Mesendoderm (in vitro differentiated cells): ENCODE measurements around the gene CACNA1S.

ENCODE experiments used
- DNase-seq: peaks from one replicate; pipeline ENCODE4 v3.0.0; 2013
- H2AK5ac ChIP-seq: 2 replicates; pipeline ENCODE4 v1.6.1; 2013; ENCODE audit warnings: low read length, inconsistent platforms
- H2BK120ac ChIP-seq: 2 replicates; pipeline ENCODE4 v1.6.1; 2013; ENCODE audit warnings: low read depth, mild to moderate bottlenecking, low read length, moderate library complexity, mixed read lengths
- H2BK15ac ChIP-seq: replicated peaks from 2 replicates; pipeline ENCODE4 v1.6.1; 2013; ENCODE audit warnings: low read depth, mild to moderate bottlenecking, moderate library complexity
- H2BK5ac ChIP-seq: 2 replicates; pipeline ENCODE4 v1.6.1; 2013; ENCODE audit warnings: low read length, inconsistent platforms
- H3K18ac ChIP-seq: 2 replicates; pipeline ENCODE4 v1.6.1; 2013; ENCODE audit warnings: mild to moderate bottlenecking, low read length, mixed read lengths
- H3K23ac ChIP-seq: one replicate; pipeline ENCODE4 v1.6.1; 2013; ENCODE audit warnings: low read length
- H3K27ac ChIP-seq: 2 replicates; pipeline ENCODE4 v1.5.1; 2013; ENCODE audit warnings: low read depth, mild to moderate bottlenecking, inconsistent platforms, low read length, moderate library complexity
- H3K27me3 ChIP-seq: 2 replicates; pipeline ENCODE4 v1.6.1; 2013; ENCODE audit warnings: low read length, control low read depth, mild to moderate bottlenecking, inconsistent platforms; ENCODE audit not compliant: insufficient read depth, poor library complexity
- H3K36me3 ChIP-seq: 2 replicates; pipeline ENCODE4 v1.6.1; 2013; ENCODE audit warnings: low read length, inconsistent platforms; ENCODE audit not compliant: control insufficient read depth, insufficient read depth
- H3K4ac ChIP-seq: one replicate; pipeline ENCODE4 v1.6.1; 2013; ENCODE audit warnings: low read depth, mild to moderate bottlenecking, low read length, moderate library complexity
- H3K4me1 ChIP-seq: 2 replicates; pipeline ENCODE4 v1.6.1; 2013; ENCODE audit warnings: low read depth, low read length, inconsistent platforms; ENCODE audit not compliant: control insufficient read depth
- H3K4me2 ChIP-seq: 2 replicates; pipeline ENCODE4 v1.6.1; 2013; ENCODE audit warnings: low read length
- H3K4me3 ChIP-seq: 2 replicates; pipeline ENCODE4 v1.5.1; 2013; ENCODE audit warnings: mild to moderate bottlenecking, low read length
- H3K56ac ChIP-seq: one replicate; pipeline ENCODE4 v1.6.1; 2013; ENCODE audit warnings: low read length
- H3K79me1 ChIP-seq: 2 replicates; pipeline ENCODE4 v1.6.1; 2013; ENCODE audit warnings: low read length, inconsistent platforms
- H3K79me2 ChIP-seq: 2 replicates; pipeline ENCODE4 v1.6.1; 2013; ENCODE audit warnings: mild to moderate bottlenecking, low read length; ENCODE audit not compliant: control insufficient read depth, insufficient read depth
- H3K9ac ChIP-seq: 2 replicates; pipeline ENCODE4 v1.6.1; 2013; ENCODE audit warnings: low read length, inconsistent platforms
- H4K5ac ChIP-seq: one replicate; pipeline ENCODE4 v1.6.1; 2013; ENCODE audit warnings: low read length
- H4K8ac ChIP-seq: one replicate; pipeline ENCODE4 v1.6.1; 2013; ENCODE audit warnings: low read depth, mild to moderate bottlenecking, control low read depth, low read length, moderate library complexity
- WGBS: extraction: QIAGEN DNeasy Blood & Tissue Kit; methylation state at CpG from one replicate; pipeline ENCODE4 v1.1.7; 2013; ENCODE audit warnings: low lambda C conversion rate, missing lambda C conversion rate; ENCODE audit not compliant: insufficient coverage; ENCODE audit errors: extremely low coverage; 5-methylcytosine and 5-hydroxymethylcytosine counted together

The CACNA1S gene

DNA sequence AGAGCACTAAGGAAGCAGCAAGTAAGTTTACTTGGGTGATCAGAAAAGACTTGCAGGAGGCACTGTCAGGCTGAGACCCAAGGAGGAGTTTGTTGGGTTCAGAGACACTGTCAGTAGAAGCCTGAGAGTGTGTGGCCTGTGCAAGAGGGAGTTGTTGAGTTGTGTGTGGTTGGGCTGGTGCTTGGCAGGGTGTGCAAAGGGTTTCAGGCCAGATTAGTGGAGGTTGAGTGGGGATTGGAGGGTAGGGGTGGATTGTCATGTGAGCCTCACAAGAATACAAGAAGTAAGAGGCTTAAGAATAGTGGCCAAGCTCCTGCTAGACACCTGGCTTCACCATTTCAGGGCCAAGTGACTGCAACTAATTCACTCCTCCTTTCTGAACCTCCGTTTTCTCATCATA, 79.8 kb downstream of the CACNA1S start:
- no CpG with 5 or more reads among the region's 1 CpG for WGBS
- Histone ChIP-seq H3K36me3 (no peaks in the 10 kb centered on the region), H2BK120ac (no peak overlapping the region), H3K4ac (no peak overlapping the region), H4K5ac (no peak overlapping the region), H2BK15ac (no peak overlapping the region), H3K79me2 (no peaks in the 10 kb centered on the region), H3K4me2 (no peak overlapping the region), H3K4me1 (no peaks in the 10 kb centered on the region), H3K18ac (no peak overlapping the region), H4K8ac (no peak overlapping the region), H2AK5ac (no peak overlapping the region), H2BK5ac (no peak overlapping the region), H3K9ac (no peak overlapping the region), H3K79me1 (no peaks in the 10 kb centered on the region), H3K27me3 (no peaks in the 10 kb centered on the region), H3K27ac (no peak overlapping the region), H3K23ac (no peak overlapping the region), H3K56ac (no peak overlapping the region), H3K4me3 (no peak overlapping the region)
- no peak for DNase-seq

DNA sequence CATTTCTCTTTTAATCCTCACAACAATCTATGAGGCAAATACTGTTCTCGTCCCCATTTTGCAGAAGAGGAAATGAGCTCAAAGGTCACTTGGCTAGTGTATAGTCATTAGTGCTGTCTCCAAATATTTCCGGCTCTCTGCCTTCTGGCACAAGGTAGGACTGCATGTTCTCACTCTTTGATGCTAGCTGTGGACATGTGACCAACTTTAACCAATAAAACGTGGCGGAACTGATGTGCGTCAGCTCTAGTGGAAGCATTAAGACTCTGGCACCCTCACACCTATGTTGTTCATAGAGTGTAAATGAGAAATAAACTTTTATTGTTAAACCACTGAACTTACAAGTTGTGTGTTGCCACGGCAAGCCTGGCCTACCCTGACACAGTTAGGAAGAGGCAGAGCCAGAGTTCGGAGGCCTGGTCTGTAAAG, 83.8 kb downstream of the CACNA1S start:
- no CpG with 5 or more reads among the region's 7 CpGs for WGBS
- DNase-seq: no peak

DNA sequence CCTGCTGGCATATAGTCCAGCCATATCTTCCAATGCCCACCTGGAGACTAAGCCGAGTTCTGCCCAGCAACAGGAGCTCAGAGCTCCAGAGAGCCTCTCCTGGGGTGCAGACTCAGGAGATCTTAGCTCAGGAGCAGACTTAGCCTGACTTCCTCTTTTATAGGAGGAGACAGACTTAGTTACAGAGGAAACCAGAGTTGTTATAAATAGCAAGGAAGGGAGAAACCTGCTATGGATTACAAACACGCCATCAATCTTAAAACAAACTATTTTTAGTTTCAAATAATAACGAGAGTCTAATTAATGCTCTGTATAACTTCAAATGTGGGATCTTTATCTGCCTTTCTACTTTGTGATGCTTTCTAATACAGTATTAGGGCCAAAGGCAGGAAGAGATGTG, 85.4 kb downstream of the CACNA1S start:
- H3K56ac ChIP-seq: no peak overlapping the region
- no CpG with 5 or more reads among the region's 3 CpGs for WGBS
- no peak overlapping the region for H4K8ac ChIP-seq
- H3K36me3 ChIP-seq: no peaks in the 10 kb centered on the region
- no peak overlapping the region for H2AK5ac ChIP-seq
- no peak overlapping the region for H2BK5ac ChIP-seq
- peaks cover 14% of the 10 kb centered on the region for H3K4me1 ChIP-seq
- H3K23ac ChIP-seq: no peak overlapping the region
- no peak overlapping the region for H3K18ac ChIP-seq
- no peak overlapping the region for H2BK15ac ChIP-seq
- no peak overlapping the region for H3K9ac ChIP-seq
- H3K4me3 ChIP-seq: no peak overlapping the region
- no peaks in the 10 kb centered on the region for H3K79me2 ChIP-seq
- H3K27me3 ChIP-seq: no peaks in the 10 kb centered on the region
- no peak overlapping the region for H4K5ac ChIP-seq
- H3K4ac ChIP-seq: no peak overlapping the region
- H3K4me2 ChIP-seq: no peak overlapping the region
- DNase-seq: no peak
- no peak overlapping the region for H2BK120ac ChIP-seq
- H3K27ac ChIP-seq: no peak overlapping the region
- no peaks in the 10 kb centered on the region for H3K79me1 ChIP-seq

More for the DNA sequence above, 83.8 kb downstream of the CACNA1S start:
- Histone ChIP-seq H3K4me2 (no peak overlapping the region), H3K4me3 (no peak overlapping the region), H3K27ac (no peak overlapping the region), H3K9ac (no peak overlapping the region), H3K23ac (no peak overlapping the region), H3K56ac (no peak overlapping the region), H2BK5ac (no peak overlapping the region), H3K18ac (no peak overlapping the region), H3K4me1 (peaks cover 12% of the 10 kb centered on the region), H2AK5ac (no peak overlapping the region), H3K36me3 (no peaks in the 10 kb centered on the region), H3K27me3 (no peaks in the 10 kb centered on the region), H3K4ac (no peak overlapping the region), H2BK15ac (no peak overlapping the region), H2BK120ac (no peak overlapping the region), H4K8ac (no peak overlapping the region), H3K79me1 (no peaks in the 10 kb centered on the region), H4K5ac (no peak overlapping the region), H3K79me2 (no peaks in the 10 kb centered on the region)

DNA sequence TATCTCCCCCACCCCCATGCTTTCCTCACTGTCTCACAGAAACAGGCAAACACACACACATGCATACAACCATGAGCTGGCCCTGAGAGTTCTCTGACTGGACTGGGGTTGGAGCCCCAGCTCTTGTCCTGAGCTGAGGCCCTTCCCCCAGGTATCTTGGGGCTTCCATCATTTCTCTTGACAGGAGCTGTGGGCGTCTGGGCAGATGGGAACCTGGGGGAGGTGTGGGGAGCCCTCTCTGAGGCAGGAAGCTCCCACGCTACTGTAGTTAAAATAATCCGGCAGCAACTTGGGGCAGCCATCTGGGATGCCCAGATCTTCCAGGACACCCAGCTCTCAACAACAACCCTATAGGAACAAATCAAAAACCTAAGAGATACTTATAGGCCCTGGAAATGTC, 86.0 kb downstream of the CACNA1S start:
- no peaks in the 10 kb centered on the region for H3K36me3 ChIP-seq
- H2BK5ac ChIP-seq: no peak overlapping the region
- no peak overlapping the region for H3K27ac ChIP-seq
- H3K23ac ChIP-seq: no peak overlapping the region
- no peak overlapping the region for H3K4me3 ChIP-seq
- H3K79me2 ChIP-seq: no peaks in the 10 kb centered on the region
- H2BK15ac ChIP-seq: no peak overlapping the region
- no peaks in the 10 kb centered on the region for H3K27me3 ChIP-seq
- H3K9ac ChIP-seq: no peak overlapping the region
- WGBS: no CpG with 5 or more reads among the region's 3 CpGs
- H3K4me1 ChIP-seq: peaks cover 17% of the 10 kb centered on the region
- no peak overlapping the region for H2AK5ac ChIP-seq
- no peak for DNase-seq
- no peak overlapping the region for H3K56ac ChIP-seq
- no peak overlapping the region for H4K8ac ChIP-seq
- H3K4me2 ChIP-seq: no peak overlapping the region
- no peak overlapping the region for H4K5ac ChIP-seq
- H3K79me1 ChIP-seq: no peaks in the 10 kb centered on the region
- no peak overlapping the region for H3K4ac ChIP-seq
- no peak overlapping the region for H2BK120ac ChIP-seq
- H3K18ac ChIP-seq: no peak overlapping the region

GRCh38 chr1:201025571-201026002, 86.6 kb downstream of the CACNA1S start:
- Histone ChIP-seq H2BK5ac (no peak overlapping the region), H3K4me1 (peaks cover 21% of the 10 kb centered on the region), H2AK5ac (no peak overlapping the region), H3K79me2 (no peaks in the 10 kb centered on the region), H3K36me3 (no peaks in the 10 kb centered on the region), H3K56ac (no peak overlapping the region), H3K4me2 (no peak overlapping the region), H2BK15ac (no peak overlapping the region), H4K8ac (no peak overlapping the region), H3K9ac (no peak overlapping the region), H3K4ac (no peak overlapping the region), H3K18ac (no peak overlapping the region), H4K5ac (no peak overlapping the region), H3K4me3 (no peak overlapping the region), H3K27me3 (no peaks in the 10 kb centered on the region), H3K23ac (no peak overlapping the region), H3K27ac (no peak overlapping the region), H2BK120ac (no peak overlapping the region), H3K79me1 (no peaks in the 10 kb centered on the region)
- no CpG with 5 or more reads among the region's 7 CpGs for WGBS
- peak; percentile 85 for DNase-seq

DNA sequence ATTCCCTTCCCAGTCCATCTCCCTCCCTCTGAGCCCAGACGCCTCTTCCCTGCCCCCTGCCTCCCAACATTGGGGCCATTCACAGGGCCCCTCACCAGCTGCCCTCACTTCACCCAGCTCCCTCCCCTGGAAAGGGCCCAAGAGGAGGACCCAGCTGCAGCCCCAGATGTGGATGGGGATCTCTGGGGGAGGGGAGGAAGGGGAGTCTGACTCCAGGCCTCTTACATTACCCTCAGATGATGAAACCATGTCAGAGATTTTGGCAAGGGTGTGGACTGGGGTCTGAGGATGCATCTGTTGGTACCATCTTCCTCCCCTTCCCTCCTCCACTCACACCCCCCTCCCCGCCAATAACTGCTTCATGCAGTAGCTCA, 87.6 kb downstream of the CACNA1S start:
- H2BK15ac ChIP-seq: no peak overlapping the region
- H3K18ac ChIP-seq: no peak overlapping the region
- H3K9ac ChIP-seq: no peak overlapping the region
- H3K4me1 ChIP-seq: peaks cover 26% of the 10 kb centered on the region
- no peak overlapping the region for H4K8ac ChIP-seq
- H3K23ac ChIP-seq: no peak overlapping the region
- no peak overlapping the region for H2BK120ac ChIP-seq
- no peak overlapping the region for H3K4me3 ChIP-seq
- H2AK5ac ChIP-seq: no peak overlapping the region
- no peak overlapping the region for H2BK5ac ChIP-seq
- H3K56ac ChIP-seq: peak overlapping the region; percentile 59
- no peak overlapping the region for H3K4me2 ChIP-seq
- H3K79me1 ChIP-seq: no peaks in the 10 kb centered on the region
- WGBS: no CpG with 5 or more reads among the region's 2 CpGs
- no peak overlapping the region for H3K27ac ChIP-seq
- H3K27me3 ChIP-seq: no peaks in the 10 kb centered on the region
- DNase-seq: peak; percentile 30
- H4K5ac ChIP-seq: no peak overlapping the region
- H3K79me2 ChIP-seq: no peaks in the 10 kb centered on the region
- no peak overlapping the region for H3K4ac ChIP-seq
- H3K36me3 ChIP-seq: no peaks in the 10 kb centered on the region
